ENCODE data around the gene PITX1. TPM values are rescaled to one million over a fixed set of nuclear protein-coding genes. Genes with fewer than 3 reads are reported as not detected.
"Not testable (repeated sequence)": the region's sequence is repeated elsewhere in the genome, so short reads cannot be mapped to it uniquely, and the experiment has no call there.

The PITX1 gene
- total and polyA plus RNA-seq, 7 experiments from 2014 or later, result 0.17 TPM; not detected in 6

DNA sequence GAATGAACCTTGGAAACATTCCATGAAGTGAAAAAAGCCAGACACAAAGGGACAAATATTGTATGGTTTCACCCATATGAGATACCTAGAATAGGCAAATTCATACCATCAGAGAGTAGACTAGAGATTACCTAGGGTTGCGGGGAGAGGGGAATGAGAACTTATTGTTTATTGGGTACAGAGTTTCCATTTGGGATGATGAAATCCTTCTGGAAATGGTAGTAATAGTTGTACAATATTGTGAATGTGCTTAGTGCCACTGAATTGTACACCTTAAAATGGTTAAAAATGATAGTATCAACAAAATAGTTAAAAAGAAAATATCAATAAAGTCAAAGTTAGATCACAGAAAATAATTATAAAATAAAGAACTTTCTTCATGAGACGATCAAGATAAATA, 40.9 kb downstream of the PITX1 start:
- peaks cover 0 to 2% (median 0%) of the 10 kb centered on the region in 11 donors for H3K9me3 Mint-ChIP-seq
- peaks cover 0 to 28% (median 0%) of the 10 kb centered on the region in 5 donors for H3K27me3 Mint-ChIP-seq
- H3K27ac ChIP-seq (ENCODE audit: low read depth, low read length), result no peak overlapping the region
- DNase-seq (no peak), ATAC-seq (no peak)
- H3K4me1 Mint-ChIP-seq, result peaks cover 0 to 19% (median 7%) of the 10 kb centered on the region in 7 donors
- intact Hi-C loops (cut with micrococcal nuclease), result no loop called here
- ChIA-PET CTCF (no interaction called here), POLR2A (no interaction called here)
- no peak overlapping the region for H3K27ac Mint-ChIP-seq
- peaks cover 0 to 10% (median 5%) of the 10 kb centered on the region in 5 donors for H3K36me3 Mint-ChIP-seq
- H3K4me3 ChIP-seq (ENCODE audit: low read length), result no peak overlapping the region
- no peaks in the 10 kb centered on the region for H3K9me3 ChIP-seq (ENCODE audit: control insufficient read depth in 2 of 3, low read length in 3 of 3)
- H3K27me3 ChIP-seq (ENCODE audit: control insufficient read depth in 2 of 2, insufficient read depth in 2 of 2, low read length in 2 of 2), result no peaks in the 10 kb centered on the region
- H3K4me1 ChIP-seq (ENCODE audit: control insufficient read depth in 2 of 2, insufficient read depth in 2 of 2, low read length in 2 of 2), result no peaks in the 10 kb centered on the region
- H3K4me3 Mint-ChIP-seq, result no peak overlapping the region
- no peaks in the 10 kb centered on the region for H3K36me3 ChIP-seq (ENCODE audit: control insufficient read depth in 2 of 3, insufficient read depth in 3 of 3, low read length in 3 of 3)

DNA sequence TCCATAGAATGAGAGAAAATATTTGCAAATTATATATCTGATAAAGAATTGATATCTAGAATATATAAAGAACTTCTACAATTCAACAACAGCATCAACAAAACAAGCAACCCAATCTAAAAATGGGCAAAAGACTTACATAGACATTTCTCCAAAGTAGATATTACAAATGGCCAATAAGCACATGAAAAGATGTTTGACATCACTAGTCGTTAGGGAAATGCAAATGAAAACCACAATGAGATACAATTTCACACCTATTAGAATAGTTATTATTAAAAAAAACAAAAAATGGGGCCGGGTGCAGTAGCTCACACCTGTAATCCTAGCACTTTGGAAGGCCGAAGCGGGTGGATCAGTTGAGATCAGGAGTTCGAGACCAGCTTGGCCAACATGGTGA, 41.9 kb downstream of the PITX1 start:
- H3K27me3 ChIP-seq (ENCODE audit: control insufficient read depth in 2 of 2, insufficient read depth in 2 of 2, low read length in 2 of 2), result no peaks in the 10 kb centered on the region
- intact Hi-C loops (cut with micrococcal nuclease), result no loop called here
- H3K4me3 Mint-ChIP-seq, result no peak overlapping the region
- H3K4me1 ChIP-seq (ENCODE audit: control insufficient read depth in 2 of 2, insufficient read depth in 2 of 2, low read length in 2 of 2), result no peaks in the 10 kb centered on the region
- peaks cover 0 to 5% (median under 1%) of the 10 kb centered on the region in 5 donors for H3K36me3 Mint-ChIP-seq
- no peak for DNase-seq
- H3K9me3 Mint-ChIP-seq, result no peaks in the 10 kb centered on the region
- no peak for ATAC-seq
- H3K36me3 ChIP-seq (ENCODE audit: control insufficient read depth in 2 of 3, insufficient read depth in 3 of 3, low read length in 3 of 3), result no peaks in the 10 kb centered on the region
- no peaks in the 10 kb centered on the region for H3K9me3 ChIP-seq (ENCODE audit: control insufficient read depth in 2 of 3, low read length in 3 of 3)
- no peak overlapping the region for H3K4me3 ChIP-seq (ENCODE audit: low read length)
- H3K4me1 Mint-ChIP-seq, result peaks cover 0 to 20% (median 8%) of the 10 kb centered on the region in 7 donors
- ChIA-PET CTCF (no interaction called here), POLR2A (no interaction called here)
- H3K27ac ChIP-seq (ENCODE audit: low read depth, low read length), result no peak overlapping the region
- H3K27me3 Mint-ChIP-seq, result peaks cover 0 to 31% (median 0%) of the 10 kb centered on the region in 5 donors
- no peak overlapping the region for H3K27ac Mint-ChIP-seq

DNA sequence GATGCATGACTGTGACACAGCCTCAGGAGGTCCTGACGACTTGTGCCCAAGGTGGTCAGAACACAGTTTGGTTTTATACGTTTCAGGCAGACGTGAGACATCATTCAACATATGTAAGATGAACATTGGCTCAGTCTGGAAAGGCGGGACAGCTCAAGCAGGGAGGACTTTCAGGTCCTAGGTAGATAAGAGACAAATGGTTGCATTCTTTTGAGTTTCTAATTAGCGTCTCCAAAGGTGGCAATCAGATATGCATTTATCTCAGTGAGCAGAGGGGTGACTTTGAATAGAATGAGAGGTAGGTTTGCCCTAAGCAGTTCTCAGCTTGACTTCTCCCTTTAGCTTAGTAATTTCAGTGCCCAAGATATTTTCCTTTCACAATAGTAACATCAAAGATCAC, 43.8 kb downstream of the PITX1 start:
- CTCF ChIA-PET; H3K27ac ChIP-seq (ENCODE audit: low read depth, low read length); H3K36me3 ChIP-seq (ENCODE audit: control insufficient read depth in 2 of 3, insufficient read depth in 3 of 3, low read length in 3 of 3); H3K4me3 ChIP-seq (ENCODE audit: low read length); H3K27ac Mint-ChIP-seq; ATAC-seq; POLR2A ChIA-PET; H3K36me3 Mint-ChIP-seq; DNase-seq; H3K4me1 ChIP-seq (ENCODE audit: control insufficient read depth in 2 of 2, insufficient read depth in 2 of 2, low read length in 2 of 2); H3K4me3 Mint-ChIP-seq; H3K27me3 ChIP-seq (ENCODE audit: control insufficient read depth in 2 of 2, insufficient read depth in 2 of 2, low read length in 2 of 2); intact Hi-C loops (cut with micrococcal nuclease); H3K9me3 ChIP-seq (ENCODE audit: control insufficient read depth in 2 of 3, low read length in 3 of 3); H3K9me3 Mint-ChIP-seq: not testable (repeated sequence)
- H3K4me1 Mint-ChIP-seq, result peaks cover 0 to 20% (median 8%) of the 10 kb centered on the region in 7 donors
- peaks cover 0 to 36% (median 0%) of the 10 kb centered on the region in 5 donors for H3K27me3 Mint-ChIP-seq

DNA sequence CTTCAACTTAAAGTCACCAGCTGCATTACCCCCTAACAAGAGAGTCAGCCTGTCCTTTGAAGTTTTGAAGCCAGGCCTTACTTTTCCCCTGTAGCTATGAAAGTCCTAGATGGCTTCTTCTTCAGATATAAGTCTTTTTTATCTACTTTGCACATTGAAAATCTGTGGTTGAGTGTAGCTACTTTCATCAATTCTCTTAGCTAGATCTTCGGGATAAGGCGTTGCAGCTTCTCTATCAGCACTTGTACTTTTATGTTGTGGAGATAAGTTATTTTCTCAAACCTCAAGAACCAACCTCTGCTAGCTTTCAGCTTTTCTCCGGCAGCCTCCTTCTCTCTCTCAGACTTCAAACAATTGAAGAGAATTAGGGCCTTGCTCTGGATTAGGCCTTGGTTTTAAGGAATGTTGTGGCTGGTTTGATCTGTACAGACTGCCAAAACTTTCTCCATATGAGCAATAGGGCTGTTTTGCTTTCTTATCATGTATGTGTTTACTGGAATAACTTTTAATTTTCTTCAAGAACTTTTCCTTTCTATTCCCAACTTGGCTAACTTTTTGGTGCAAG, 44.7 kb downstream of the PITX1 start:
- no peak overlapping the region for H3K27ac Mint-ChIP-seq
- peaks cover 0 to 7% (median 0%) of the 10 kb centered on the region in 5 donors for H3K36me3 Mint-ChIP-seq
- Histone ChIP-seq H3K4me3 (ENCODE audit: low read length) (no peak overlapping the region), H3K4me1 (ENCODE audit: control insufficient read depth in 2 of 2, insufficient read depth in 2 of 2, low read length in 2 of 2) (no peaks in the 10 kb centered on the region), H3K9me3 (ENCODE audit: control insufficient read depth in 2 of 3, low read length in 3 of 3) (no peaks in the 10 kb centered on the region), H3K27me3 (ENCODE audit: control insufficient read depth in 2 of 2, insufficient read depth in 2 of 2, low read length in 2 of 2) (no peaks in the 10 kb centered on the region), H3K36me3 (ENCODE audit: control insufficient read depth in 2 of 3, insufficient read depth in 3 of 3, low read length in 3 of 3) (no peaks in the 10 kb centered on the region), H3K27ac (ENCODE audit: low read depth, low read length) (no peak overlapping the region)
- CTCF ChIA-PET, result no interaction called here
- POLR2A ChIA-PET, result no interaction called here
- DNase-seq (peak in 1 of 9 donors; percentile 4), ATAC-seq (no peak)
- no peaks in the 10 kb centered on the region for H3K9me3 Mint-ChIP-seq
- peaks cover 0 to 20% (median 8%) of the 10 kb centered on the region in 7 donors for H3K4me1 Mint-ChIP-seq
- intact Hi-C loops (cut with micrococcal nuclease), result no loop called here
- H3K27me3 Mint-ChIP-seq, result peaks cover 0 to 30% (median 0%) of the 10 kb centered on the region in 5 donors
- H3K4me3 Mint-ChIP-seq, result no peak overlapping the region

DNA sequence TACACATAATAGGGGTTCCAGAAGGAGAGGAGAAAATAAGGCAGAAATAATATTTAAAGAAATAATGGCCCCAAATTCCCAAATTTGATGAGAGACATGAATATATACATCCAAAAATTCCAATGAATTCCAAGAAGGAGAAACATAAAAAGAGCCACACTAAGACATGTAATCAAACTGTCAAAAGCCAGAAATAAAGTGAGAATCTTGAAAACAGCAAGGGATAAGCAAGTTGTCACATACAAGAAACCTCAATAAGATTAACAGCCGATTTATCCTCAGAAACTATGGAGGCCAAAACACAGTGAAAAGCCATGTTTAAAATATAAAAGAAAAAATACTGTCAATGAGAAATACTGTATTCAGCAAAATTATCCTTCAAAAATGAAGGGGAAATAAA, 51.8 kb downstream of the PITX1 start:
- Mint-ChIP-seq H3K27ac (no peak overlapping the region), H3K4me1 (peaks cover 0 to 2% (median 0%) of the 10 kb centered on the region in 7 donors), H3K4me3 (no peak overlapping the region), H3K27me3 (peaks cover 0 to 10% (median 6%) of the 10 kb centered on the region in 5 donors), H3K36me3 (peaks cover 6 to 28% (median 13%) of the 10 kb centered on the region in 5 donors), H3K9me3 (peaks cover 11 to 59% (median 31%) of the 10 kb centered on the region in 11 donors)
- peaks cover 0 to 8% (median 0%) of the 10 kb centered on the region in 3 experiments for H3K9me3 ChIP-seq (ENCODE audit: control insufficient read depth in 2 of 3, low read length in 3 of 3)
- POLR2A ChIA-PET, result no interaction called here
- DNase-seq (no peak), ATAC-seq (no peak)
- H3K27ac ChIP-seq (ENCODE audit: low read depth, low read length), result no peak overlapping the region
- H3K4me3 ChIP-seq (ENCODE audit: low read length), result no peak overlapping the region
- no peaks in the 10 kb centered on the region for H3K27me3 ChIP-seq (ENCODE audit: control insufficient read depth in 2 of 2, insufficient read depth in 2 of 2, low read length in 2 of 2)
- CTCF ChIA-PET, result no interaction called here
- no peaks in the 10 kb centered on the region for H3K4me1 ChIP-seq (ENCODE audit: control insufficient read depth in 2 of 2, insufficient read depth in 2 of 2, low read length in 2 of 2)
- intact Hi-C loops (cut with micrococcal nuclease), result no loop called here
- no peaks in the 10 kb centered on the region for H3K36me3 ChIP-seq (ENCODE audit: control insufficient read depth in 2 of 3, insufficient read depth in 3 of 3, low read length in 3 of 3)

DNA sequence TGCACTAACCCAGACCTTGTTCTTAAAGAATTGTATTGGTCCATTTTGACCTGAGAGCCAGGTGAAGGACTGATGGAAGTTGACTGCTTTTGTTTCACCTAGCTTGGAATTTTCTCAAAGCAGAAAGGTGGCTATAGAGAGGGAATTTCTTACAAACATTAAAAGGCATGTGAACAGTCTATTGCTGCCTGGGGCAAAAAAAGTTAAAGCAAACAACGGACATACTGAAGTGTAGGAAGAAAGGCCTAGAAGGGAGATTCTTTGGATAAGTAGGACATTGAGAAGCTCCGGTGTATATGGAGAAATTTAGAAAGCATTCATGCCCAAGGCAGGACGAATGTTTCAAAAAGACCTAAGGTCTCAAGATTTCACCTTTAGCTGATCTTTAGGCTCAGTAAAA, 54.6 kb downstream of the PITX1 start:
- H3K36me3 Mint-ChIP-seq, result peaks cover 14 to 41% (median 36%) of the 10 kb centered on the region in 5 donors
- H3K4me1 ChIP-seq (ENCODE audit: control insufficient read depth in 2 of 2, insufficient read depth in 2 of 2, low read length in 2 of 2), result no peaks in the 10 kb centered on the region
- H3K4me3 Mint-ChIP-seq, result no peak overlapping the region
- H3K27me3 Mint-ChIP-seq, result peaks cover 0 to 10% (median 0%) of the 10 kb centered on the region in 5 donors
- intact Hi-C loops (cut with micrococcal nuclease), result no loop called here
- peaks cover 13 to 78% (median 37%) of the 10 kb centered on the region in 11 donors for H3K9me3 Mint-ChIP-seq
- no peaks in the 10 kb centered on the region for H3K4me1 Mint-ChIP-seq
- no peak overlapping the region for H3K27ac ChIP-seq (ENCODE audit: low read depth, low read length)
- DNase-seq (no peak), ATAC-seq (no peak)
- no peaks in the 10 kb centered on the region for H3K36me3 ChIP-seq (ENCODE audit: control insufficient read depth in 2 of 3, insufficient read depth in 3 of 3, low read length in 3 of 3)
- no peaks in the 10 kb centered on the region for H3K27me3 ChIP-seq (ENCODE audit: control insufficient read depth in 2 of 2, insufficient read depth in 2 of 2, low read length in 2 of 2)
- H3K9me3 ChIP-seq (ENCODE audit: control insufficient read depth in 2 of 3, low read length in 3 of 3), result peaks cover 0 to 13% (median 0%) of the 10 kb centered on the region in 3 experiments
- H3K27ac Mint-ChIP-seq, result no peak overlapping the region
- POLR2A ChIA-PET, result no interaction called here
- CTCF ChIA-PET, result no interaction called here
- no peak overlapping the region for H3K4me3 ChIP-seq (ENCODE audit: low read length)

Data from naive thymus-derived CD4-positive, alpha-beta T cell (primary cell).